BJ (cell line): ENCODE measurements around the gene PTPDC1. TPM values are rescaled to one million over a fixed set of nuclear protein-coding genes. Genes with fewer than 3 reads are reported as not detected.

Experiments
- CTCF ChIA-PET: fragments of 350-600 bp; formaldehyde crosslinking; extraction: SDS; loops from one replicate; lab custom pipeline; 2021; ENCODE audit warnings: antibody characterized with exemption, inconsistent platforms; lab: Yijun Ruan, JAX
- POLR2A ChIA-PET: fragments of 300-600 bp; sonication (Branson Sonifier 250); formaldehyde crosslinking; extraction: SDS; loops from one replicate; lab custom pipeline; 2021; ENCODE audit warnings: antibody characterized with exemption; lab: Charles Lee
- DNase-seq: peaks from one replicate; pipeline ENCODE4 v3.0.0-alpha.2; 2011; ENCODE audit warnings: low read depth
- H3K27me3 ChIP-seq: 2 replicates; pipeline ENCODE4 v1.6.0; 2011; ENCODE audit warnings: low read length; ENCODE audit not compliant: control insufficient read depth, insufficient read depth
- H3K36me3 ChIP-seq: 2 replicates; pipeline ENCODE4 v1.5.1; 2011; ENCODE audit warnings: low read length; ENCODE audit not compliant: control insufficient read depth, insufficient read depth
- H3K4me3 ChIP-seq: 2 replicates; pipeline ENCODE4 v1.5.1; 2011; ENCODE audit warnings: low read depth, mild to moderate bottlenecking, control low read depth, low read length
- CTCF ChIP-seq: IDR thresholded peaks from 2 replicates; pipeline ENCODE4 v1.5.1; 2011; ENCODE audit warnings: low read depth, mild to moderate bottlenecking, control low read depth, inconsistent platforms, low read length, moderate library complexity; ENCODE audit not compliant: insufficient read depth
- polyA plus RNA-seq: library from polyadenylated mRNA; depleted of rRNA; stranded (reverse); fragments of >200 nt; gene quantifications from 2 replicates; pipeline ENCODE4 v1.2.3, GENCODE V29; 2011; rRNA removed

The PTPDC1 gene
- polyA plus RNA-seq, 1 experiment = 4.8 TPM

- TF ChIP-seq CTCF = no peak
- CTCF ChIA-PET = no interaction called here
- Histone ChIP-seq H3K4me3 (no peak overlapping the region), H3K36me3 (no peaks in the 10 kb centered on the region), H3K27me3 (no peaks in the 10 kb centered on the region)
- POLR2A ChIA-PET = no interaction called here
- DNase-seq = no peak
Observed at GRCh38 chr9:94156348-94157049, 72.2 kb downstream of the PTPDC1 start.

- ChIA-PET POLR2A (no interaction called here), CTCF (interaction anchor here (0.6 to 2.1 kb wide), 2 partner anchors 85 to 91 kb away, joined by 3 to 9 read pairs; no protein-coding TSS in a partner anchor)
- DNase-seq = no peak
Observed at GRCh38 chr9:94157050-94157801, 73.0 kb downstream of the PTPDC1 start.

More at GRCh38 chr9:94157050-94157801, 73.0 kb downstream of the PTPDC1 start:
- Histone ChIP-seq H3K36me3 (no peaks in the 10 kb centered on the region), H3K27me3 (no peaks in the 10 kb centered on the region), H3K4me3 (no peak overlapping the region)
- TF ChIP-seq CTCF = no peak

Other genes with a start within 250 kb of the PTPDC1 start
- gene BARX1, start 129.1 kb upstream of the PTPDC1 start, polyA plus RNA-seq = not detected in 2 replicates
- gene ZNF169, start 174.8 kb downstream of the PTPDC1 start, polyA plus RNA-seq = 2.8 and 3.1 TPM in 2 replicates
- not detected in 2 replicates for gene NUTM2F, start 244.2 kb downstream of the PTPDC1 start, polyA plus RNA-seq